GM04503 (cell line): ENCODE data around the gene PRRC2C.
A peak's percentile ranks its signal among the peaks of the same experiment; 100 is the strongest.
"Not testable (repeated sequence)": the region's sequence is repeated elsewhere in the genome, so short reads cannot be mapped to it uniquely, and the experiment has no call there.

Source experiments
- DNase-seq: peaks from one replicate; pipeline ENCODE4 v3.0.0-alpha.2; 2012; ENCODE audit warnings: low read depth

PRRC2C gene

GRCh38 chr1:171485375-171486047, at the start of gene PRRC2C:
PRRC2C (plus strand) TSS chr1:171485530; CDS start chr1:171512089, 26,559 bp downstream.
- peak; percentile 81 for DNase-seq

- DNase-seq = peak; percentile 91
Measured at GRCh38 chr1:171438441-171438840, 46.9 kb upstream of the PRRC2C start.

- DNase-seq = not testable (repeated sequence)
Measured at GRCh38 chr1:171440201-171440600, 45.1 kb upstream of the PRRC2C start.

- DNase-seq = peak; percentile 61
Measured at GRCh38 chr1:171441278-171441895, 43.9 kb upstream of the PRRC2C start.

- no peak for DNase-seq
Measured at GRCh38 chr1:171446386-171446785, 38.9 kb upstream of the PRRC2C start.

- DNase-seq = no peak
Measured at GRCh38 chr1:171455967-171456366, 29.4 kb upstream of the PRRC2C start.

- peak; percentile 8 for DNase-seq
Measured at GRCh38 chr1:171457412-171457811, 27.9 kb upstream of the PRRC2C start.

GRCh38 chr1:171460018-171460620, 25.2 kb upstream of the PRRC2C start:
- no peak for DNase-seq

GRCh38 chr1:171467626-171468025, 17.7 kb upstream of the PRRC2C start:
- no peak for DNase-seq

GRCh38 chr1:171468120-171468750, 17.1 kb upstream of the PRRC2C start:
- DNase-seq = no peak

- no peak for DNase-seq
Measured at GRCh38 chr1:171470726-171471125, 14.6 kb upstream of the PRRC2C start.

GRCh38 chr1:171472183-171472647, 13.1 kb upstream of the PRRC2C start:
- DNase-seq = no peak

- DNase-seq = no peak
Measured at GRCh38 chr1:171476829-171477228, 8.5 kb upstream of the PRRC2C start.

- no peak for DNase-seq
Measured at GRCh38 chr1:171477804-171478203, 7.5 kb upstream of the PRRC2C start.

- no peak for DNase-seq
Measured at GRCh38 chr1:171480035-171480434, 5.3 kb upstream of the PRRC2C start.

GRCh38 chr1:171484760-171485374, 463 bp upstream of the PRRC2C start:
- no peak for DNase-seq

- peak; percentile 31 for DNase-seq
Measured at GRCh38 chr1:171486048-171486519, 754 bp downstream of the PRRC2C start.

GRCh38 chr1:171487038-171487437, 1.7 kb downstream of the PRRC2C start:
- no peak for DNase-seq

- DNase-seq = no peak
Measured at GRCh38 chr1:171488190-171488929, 3.0 kb downstream of the PRRC2C start.

- DNase-seq = no peak
Measured at GRCh38 chr1:171494076-171494475, 8.7 kb downstream of the PRRC2C start.

- DNase-seq = no peak
Measured at GRCh38 chr1:171495444-171495843, 10.1 kb downstream of the PRRC2C start.
